Smooth muscle cell (in vitro differentiated cells): ENCODE measurements around the gene MAN1C1. TPM values are rescaled to one million over a fixed set of nuclear protein-coding genes. Genes with fewer than 3 reads are reported as not detected.

ENCODE experiments used
- DNase-seq: peaks from one replicate; lab custom pipeline; 2025; ENCODE audit not compliant: unreplicated experiment; lab: John Stamatoyannopoulos, UW
- H2AFZ ChIP-seq: fragments of 200-600 bp; sonication (generic); 2 replicates; pipeline ENCODE4 v1.6.0; 2016; ENCODE audit warnings: antibody characterized with exemption, low read depth, mild to moderate bottlenecking
- H3F3A ChIP-seq: fragments of 200-600 bp; sonication (generic); 2 replicates; pipeline ENCODE4 v1.6.0; 2017; ENCODE audit warnings: antibody characterized with exemption, low read depth
- H3K27ac ChIP-seq: fragments of 200-600 bp; sonication (generic); 2 replicates; pipeline ENCODE4 v1.5.1; 2016; ENCODE audit warnings: low read depth, mild to moderate bottlenecking
- H3K27me3 ChIP-seq: fragments of 200-600 bp; sonication (generic); 2 replicates; pipeline ENCODE4 v1.6.1; 2016; ENCODE audit warnings: low read depth, mild to moderate bottlenecking
- H3K36me3 ChIP-seq: fragments of 200-600 bp; sonication (generic); 2 replicates; pipeline ENCODE4 v1.5.1; 2016; ENCODE audit warnings: low read depth
- H3K4me1 ChIP-seq: fragments of 200-600 bp; sonication (generic); 2 replicates; pipeline ENCODE4 v1.5.1; 2016; ENCODE audit warnings: low read depth
- H3K4me2 ChIP-seq: fragments of 200-600 bp; sonication (generic); 2 replicates; pipeline ENCODE4 v1.6.0; 2016; ENCODE audit warnings: mild to moderate bottlenecking
- H3K4me3 ChIP-seq: fragments of 200-600 bp; sonication (generic); 2 replicates; pipeline ENCODE4 v1.5.1; 2016; ENCODE audit warnings: mild to moderate bottlenecking
- H3K79me2 ChIP-seq: fragments of 200-600 bp; sonication (generic); 2 replicates; pipeline ENCODE4 v1.6.0; 2016; ENCODE audit warnings: low read depth, mild to moderate bottlenecking
- H3K9ac ChIP-seq: fragments of 200-600 bp; sonication (generic); 2 replicates; pipeline ENCODE4 v1.6.0; 2016; ENCODE audit warnings: low read depth
- H3K9me3 ChIP-seq: fragments of 200-600 bp; sonication (generic); replicated peaks from 2 replicates; pipeline ENCODE4 v1.5.1; 2016; ENCODE audit warnings: low read depth
- H4K20me1 ChIP-seq: fragments of 200-600 bp; sonication (generic); 2 replicates; pipeline ENCODE4 v1.6.0; 2016; ENCODE audit warnings: low read depth
- WGBS: methylation state at CpG from one replicate; pipeline ENCODE4 v1.1.7; 2016; ENCODE audit warnings: low lambda C conversion rate; 5-methylcytosine and 5-hydroxymethylcytosine counted together
- polyA plus RNA-seq: library from polyadenylated mRNA; unstranded; fragments of >200 nt; fragmentation: Nextera tagmentation; extraction: Ambion mirVana; gene quantifications from 2 replicates; pipeline ENCODE4 v1.2.1, GENCODE V29; 2016
- total RNA-seq: library from RNA; depleted of rRNA; stranded (reverse); fragments of >200 nt; gene quantifications from 2 replicates; pipeline ENCODE4 v1.2.3, GENCODE V29; 2014
- TF ChIP-seq, protein P1 (sequence below): fragments of 200-600 bp; sonication (generic); IDR thresholded peaks from 2 replicates; pipeline ENCODE4 v1.5.1; 2017; ENCODE audit warnings: borderline replicate concordance, mild to moderate bottlenecking, antibody characterized with exemption; ENCODE audit not compliant: insufficient read depth, poor library complexity, severe bottlenecking

The MAN1C1 gene
- total and polyA plus RNA-seq, 2 experiments from 2014 or later = 4.4 to 10.5 TPM

DNA sequence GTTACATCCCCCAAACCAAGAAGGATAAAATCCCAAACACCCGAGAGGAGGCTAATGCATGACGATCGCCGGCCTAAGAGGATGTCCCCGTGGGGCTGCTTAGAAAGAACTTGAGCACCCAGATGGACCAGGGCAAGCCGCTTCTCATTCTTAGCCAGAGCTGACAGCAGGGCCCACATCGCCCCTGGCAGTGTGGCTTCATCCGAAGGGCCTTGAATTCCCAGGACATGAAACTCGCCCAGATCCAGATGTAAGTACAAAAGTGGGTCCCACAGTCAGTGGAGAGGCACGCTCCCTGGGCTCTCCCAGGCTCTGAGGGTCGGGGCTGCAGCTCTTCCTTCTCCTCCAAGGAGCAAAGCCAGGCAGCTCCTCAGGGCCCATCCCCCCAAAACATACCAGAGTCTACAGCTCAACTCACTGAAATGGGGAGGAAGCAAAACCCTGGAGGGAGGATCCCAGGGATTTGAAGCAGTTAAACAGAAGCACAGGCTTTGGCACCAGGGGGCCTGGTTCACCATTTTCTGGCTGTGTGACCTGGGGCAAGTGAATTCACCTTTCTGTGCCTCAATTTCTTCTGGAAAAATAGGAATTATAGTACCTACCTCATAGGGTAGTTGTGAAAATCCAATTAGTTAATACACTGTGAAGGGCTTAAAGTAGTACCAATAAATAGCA, 85.6 kb downstream of the MAN1C1 start:
- no peak overlapping the region for H3K9ac ChIP-seq
- no peak overlapping the region for H2AFZ ChIP-seq
- H3K4me2 ChIP-seq = peak overlapping the region; percentile 15
- H3K27ac ChIP-seq = no peak overlapping the region
- peaks cover 21% of the 10 kb centered on the region for H3F3A ChIP-seq
- H3K79me2 ChIP-seq = no peaks in the 10 kb centered on the region
- WGBS = 75% methylated on average over 11 of the region's 11 CpGs
- H3K4me3 ChIP-seq = no peak overlapping the region
- TF ChIP-seq, protein P1, sequence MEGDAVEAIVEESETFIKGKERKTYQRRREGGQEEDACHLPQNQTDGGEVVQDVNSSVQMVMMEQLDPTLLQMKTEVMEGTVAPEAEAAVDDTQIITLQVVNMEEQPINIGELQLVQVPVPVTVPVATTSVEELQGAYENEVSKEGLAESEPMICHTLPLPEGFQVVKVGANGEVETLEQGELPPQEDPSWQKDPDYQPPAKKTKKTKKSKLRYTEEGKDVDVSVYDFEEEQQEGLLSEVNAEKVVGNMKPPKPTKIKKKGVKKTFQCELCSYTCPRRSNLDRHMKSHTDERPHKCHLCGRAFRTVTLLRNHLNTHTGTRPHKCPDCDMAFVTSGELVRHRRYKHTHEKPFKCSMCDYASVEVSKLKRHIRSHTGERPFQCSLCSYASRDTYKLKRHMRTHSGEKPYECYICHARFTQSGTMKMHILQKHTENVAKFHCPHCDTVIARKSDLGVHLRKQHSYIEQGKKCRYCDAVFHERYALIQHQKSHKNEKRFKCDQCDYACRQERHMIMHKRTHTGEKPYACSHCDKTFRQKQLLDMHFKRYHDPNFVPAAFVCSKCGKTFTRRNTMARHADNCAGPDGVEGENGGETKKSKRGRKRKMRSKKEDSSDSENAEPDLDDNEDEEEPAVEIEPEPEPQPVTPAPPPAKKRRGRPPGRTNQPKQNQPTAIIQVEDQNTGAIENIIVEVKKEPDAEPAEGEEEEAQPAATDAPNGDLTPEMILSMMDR = no peak
- no peaks in the 10 kb centered on the region for H4K20me1 ChIP-seq
- no peak for DNase-seq
- H3K27me3 ChIP-seq = no peaks in the 10 kb centered on the region
- H3K36me3 ChIP-seq = no peaks in the 10 kb centered on the region
- H3K9me3 ChIP-seq = no peaks in the 10 kb centered on the region
- peaks cover 36% of the 10 kb centered on the region for H3K4me1 ChIP-seq

DNA sequence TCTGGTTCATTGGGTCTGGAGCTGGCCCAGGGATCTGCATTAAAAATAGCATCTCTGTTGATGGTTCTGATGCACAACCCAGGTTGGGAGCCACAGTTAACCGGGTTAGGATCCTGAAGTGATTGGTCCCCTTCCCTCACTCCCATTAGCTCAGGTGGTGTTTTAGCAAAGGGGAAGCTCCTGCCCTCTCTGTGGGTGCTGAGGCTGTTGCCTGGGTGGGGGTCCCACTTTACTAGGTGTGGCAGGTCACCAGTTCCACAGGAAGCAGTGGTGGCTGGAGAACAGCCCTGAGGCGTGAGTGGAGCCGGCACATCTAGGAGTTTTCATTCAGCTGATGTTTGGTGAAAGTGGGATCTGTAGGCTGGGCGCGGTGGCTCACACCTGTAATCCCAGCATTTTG, 86.5 kb downstream of the MAN1C1 start:
- WGBS = 94% methylated on average over 5 of the region's 5 CpGs
- TF ChIP-seq, protein P1 = no peak
- Histone ChIP-seq H3K79me2 (no peaks in the 10 kb centered on the region), H3K36me3 (no peaks in the 10 kb centered on the region), H2AFZ (no peak overlapping the region), H3K9ac (no peak overlapping the region), H3K4me3 (no peak overlapping the region), H3K4me1 (peaks cover 44% of the 10 kb centered on the region), H3K27ac (no peak overlapping the region), H3K27me3 (no peaks in the 10 kb centered on the region), H3F3A (peaks cover 13% of the 10 kb centered on the region), H3K4me2 (no peak overlapping the region), H4K20me1 (no peaks in the 10 kb centered on the region), H3K9me3 (no peaks in the 10 kb centered on the region)
- no peak for DNase-seq

DNA sequence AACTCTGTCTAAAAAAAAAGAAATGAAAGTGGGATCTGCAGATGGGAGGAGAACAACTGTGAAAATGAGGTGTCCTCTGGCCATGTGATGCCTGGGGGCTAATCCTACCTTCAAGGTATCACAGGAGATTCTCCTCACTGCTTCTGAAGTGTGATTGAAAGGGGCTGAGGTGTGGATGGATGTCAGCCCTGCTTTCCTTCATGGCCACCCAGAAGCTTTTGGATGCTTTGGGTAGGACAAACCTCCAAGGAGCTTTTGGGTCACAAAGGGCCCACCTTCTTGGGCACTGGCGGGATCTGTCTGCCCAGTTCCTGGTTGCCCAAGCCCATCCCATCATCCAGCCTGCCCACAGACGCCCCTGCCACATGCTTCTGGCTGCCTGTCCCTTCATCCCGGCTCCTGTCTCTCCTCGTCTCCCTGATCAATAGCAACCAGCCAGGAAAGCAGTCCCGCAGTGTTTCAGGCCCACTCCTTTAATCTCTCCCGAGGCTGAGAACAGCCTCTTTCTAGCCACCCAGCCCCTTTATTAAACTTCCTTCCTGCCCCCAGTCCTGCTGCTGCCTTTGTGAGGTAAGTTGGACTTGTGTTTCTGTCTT, 87.2 kb downstream of the MAN1C1 start:
- H3F3A ChIP-seq = peaks cover 13% of the 10 kb centered on the region
- no peak overlapping the region for H3K9ac ChIP-seq
- H3K27ac ChIP-seq = no peak overlapping the region
- H3K4me1 ChIP-seq = peaks cover 46% of the 10 kb centered on the region
- H3K79me2 ChIP-seq = no peaks in the 10 kb centered on the region
- H2AFZ ChIP-seq = no peak overlapping the region
- H3K4me2 ChIP-seq = no peak overlapping the region
- no peaks in the 10 kb centered on the region for H3K9me3 ChIP-seq
- WGBS = 74% methylated on average over 6 of the region's 6 CpGs
- no peak for DNase-seq
- no peaks in the 10 kb centered on the region for H3K36me3 ChIP-seq
- H3K4me3 ChIP-seq = no peak overlapping the region
- H4K20me1 ChIP-seq = no peaks in the 10 kb centered on the region
- no peaks in the 10 kb centered on the region for H3K27me3 ChIP-seq
- TF ChIP-seq, protein P1 = no peak
